WTC11 (cell line): Measurements from ENCODE around the gene ADAT3.
"Not testable (repeated sequence)": the region's sequence is repeated elsewhere in the genome, so short reads cannot be mapped to it uniquely, and the experiment has no call there.

Experiments used
- FOXP1 ChIP-seq: sonication (generic); formaldehyde crosslinking; IDR thresholded peaks from 2 replicates; pipeline ENCODE4 v1.8.0; 2022; ENCODE audit warnings: missing genetic modification reagents, mild to moderate bottlenecking, moderate library complexity, borderline replicate concordance
- JUN ChIP-seq: sonication (generic); formaldehyde crosslinking; IDR thresholded peaks from 2 replicates; pipeline ENCODE4 v1.8.0; 2023; ENCODE audit warnings: mild to moderate bottlenecking, missing genetic modification reagents
- TEAD4 ChIP-seq: sonication (generic); formaldehyde crosslinking; IDR thresholded peaks from 2 replicates; pipeline ENCODE4 v1.8.0; 2022; ENCODE audit warnings: mild to moderate bottlenecking, missing genetic modification reagents
- TF ChIP-seq, protein P1 (sequence below): fragments of 200-600 bp; IDR thresholded peaks from 2 replicates; pipeline ENCODE4 v1.8.0; 2022; ENCODE audit warnings: antibody characterized with exemption
- TF ChIP-seq, protein P2 (sequence below): sonication (generic); formaldehyde crosslinking; IDR thresholded peaks from 2 replicates; pipeline ENCODE4 v1.8.1; 2022; ENCODE audit warnings: mild to moderate bottlenecking, moderate library complexity, missing genetic modification reagents

DNA sequence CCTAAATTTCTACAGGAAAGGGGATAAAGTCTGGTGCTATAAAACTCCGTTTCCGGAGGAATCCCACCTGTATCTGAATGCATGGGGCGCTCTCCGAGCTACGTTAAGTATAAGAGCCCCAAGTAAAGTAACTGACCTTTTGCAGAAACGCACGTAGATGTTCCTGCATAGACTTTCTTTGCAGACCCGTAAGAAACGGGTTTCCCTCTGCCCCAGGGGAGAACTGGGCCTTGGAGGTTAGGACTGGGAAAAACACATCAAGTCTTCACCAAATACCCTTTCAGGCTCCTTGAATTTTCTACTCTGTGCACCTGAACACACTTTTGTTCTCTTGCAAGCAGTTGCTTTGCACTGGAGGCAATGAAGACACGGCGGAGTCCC is 29.9 kb upstream of the ADAT3 start:
- TF ChIP-seq, protein P1, sequence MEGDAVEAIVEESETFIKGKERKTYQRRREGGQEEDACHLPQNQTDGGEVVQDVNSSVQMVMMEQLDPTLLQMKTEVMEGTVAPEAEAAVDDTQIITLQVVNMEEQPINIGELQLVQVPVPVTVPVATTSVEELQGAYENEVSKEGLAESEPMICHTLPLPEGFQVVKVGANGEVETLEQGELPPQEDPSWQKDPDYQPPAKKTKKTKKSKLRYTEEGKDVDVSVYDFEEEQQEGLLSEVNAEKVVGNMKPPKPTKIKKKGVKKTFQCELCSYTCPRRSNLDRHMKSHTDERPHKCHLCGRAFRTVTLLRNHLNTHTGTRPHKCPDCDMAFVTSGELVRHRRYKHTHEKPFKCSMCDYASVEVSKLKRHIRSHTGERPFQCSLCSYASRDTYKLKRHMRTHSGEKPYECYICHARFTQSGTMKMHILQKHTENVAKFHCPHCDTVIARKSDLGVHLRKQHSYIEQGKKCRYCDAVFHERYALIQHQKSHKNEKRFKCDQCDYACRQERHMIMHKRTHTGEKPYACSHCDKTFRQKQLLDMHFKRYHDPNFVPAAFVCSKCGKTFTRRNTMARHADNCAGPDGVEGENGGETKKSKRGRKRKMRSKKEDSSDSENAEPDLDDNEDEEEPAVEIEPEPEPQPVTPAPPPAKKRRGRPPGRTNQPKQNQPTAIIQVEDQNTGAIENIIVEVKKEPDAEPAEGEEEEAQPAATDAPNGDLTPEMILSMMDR = not testable (repeated sequence)
- not testable (repeated sequence) for TF ChIP-seq FOXP1; JUN (CRISPR knock-in tag); TEAD4 (CRISPR knock-in tag)
- TF ChIP-seq, protein P2, sequence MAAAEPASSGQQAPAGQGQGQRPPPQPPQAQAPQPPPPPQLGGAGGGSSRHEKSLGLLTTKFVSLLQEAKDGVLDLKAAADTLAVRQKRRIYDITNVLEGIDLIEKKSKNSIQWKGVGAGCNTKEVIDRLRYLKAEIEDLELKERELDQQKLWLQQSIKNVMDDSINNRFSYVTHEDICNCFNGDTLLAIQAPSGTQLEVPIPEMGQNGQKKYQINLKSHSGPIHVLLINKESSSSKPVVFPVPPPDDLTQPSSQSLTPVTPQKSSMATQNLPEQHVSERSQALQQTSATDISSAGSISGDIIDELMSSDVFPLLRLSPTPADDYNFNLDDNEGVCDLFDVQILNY (CRISPR knock-in tag) = not testable (repeated sequence)
